Gastrocnemius medialis (tissue), 4 donors: ENCODE results near the gene SEMA3G.

Source experiments
- POLR2A ChIP-seq, 2 donors: fragments of 450-650 bp; IDR thresholded peaks; one replicate each; pipeline ENCODE4 v1.6.1; 2017; ENCODE audit warnings: antibody characterized with exemption in 2 of 2, mild to moderate bottlenecking in 2 of 2, moderate library complexity in 2 of 2
- TF ChIP-seq, protein P1 (sequence below), 5 experiments: fragments of 450-650 bp in 3 of 5; fragments of 200-600 bp in 2 of 5; sonication (generic) in 2 of 5; IDR thresholded peaks in 4 of 5; conservative IDR thresholded peaks in 1 of 5; 1 replicate in 4 of 5; 2 replicates in 1 of 5; pipeline ENCODE4 v1.5.1; 2016 to 2019; ENCODE audit warnings: antibody characterized with exemption in 5 of 5, mild to moderate bottlenecking in 3 of 5, moderate library complexity in 3 of 5

DNA sequence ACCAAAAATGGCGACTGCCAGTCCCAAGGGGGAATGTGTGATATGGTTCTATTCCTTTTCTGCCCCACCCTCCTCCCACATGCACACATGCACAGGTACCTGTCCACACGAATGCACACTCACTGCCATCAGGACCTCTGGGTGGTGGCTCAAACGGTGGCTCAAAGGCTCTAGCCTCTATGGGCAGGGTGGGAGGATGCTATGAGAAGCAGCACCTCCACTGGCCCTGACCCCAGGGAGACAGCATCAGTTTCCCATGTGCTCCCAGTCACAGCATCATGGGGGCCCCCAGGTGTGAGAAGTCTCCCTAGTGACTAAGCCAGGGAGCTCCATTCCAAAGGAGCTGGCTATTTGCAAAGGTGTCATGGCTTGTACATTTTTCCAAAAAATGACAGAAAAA lies 15.9 kb downstream of the SEMA3G start:
- no peak for TF ChIP-seq POLR2A (IDR thresholded peaks at IDR 0.05)
- TF ChIP-seq, protein P1, sequence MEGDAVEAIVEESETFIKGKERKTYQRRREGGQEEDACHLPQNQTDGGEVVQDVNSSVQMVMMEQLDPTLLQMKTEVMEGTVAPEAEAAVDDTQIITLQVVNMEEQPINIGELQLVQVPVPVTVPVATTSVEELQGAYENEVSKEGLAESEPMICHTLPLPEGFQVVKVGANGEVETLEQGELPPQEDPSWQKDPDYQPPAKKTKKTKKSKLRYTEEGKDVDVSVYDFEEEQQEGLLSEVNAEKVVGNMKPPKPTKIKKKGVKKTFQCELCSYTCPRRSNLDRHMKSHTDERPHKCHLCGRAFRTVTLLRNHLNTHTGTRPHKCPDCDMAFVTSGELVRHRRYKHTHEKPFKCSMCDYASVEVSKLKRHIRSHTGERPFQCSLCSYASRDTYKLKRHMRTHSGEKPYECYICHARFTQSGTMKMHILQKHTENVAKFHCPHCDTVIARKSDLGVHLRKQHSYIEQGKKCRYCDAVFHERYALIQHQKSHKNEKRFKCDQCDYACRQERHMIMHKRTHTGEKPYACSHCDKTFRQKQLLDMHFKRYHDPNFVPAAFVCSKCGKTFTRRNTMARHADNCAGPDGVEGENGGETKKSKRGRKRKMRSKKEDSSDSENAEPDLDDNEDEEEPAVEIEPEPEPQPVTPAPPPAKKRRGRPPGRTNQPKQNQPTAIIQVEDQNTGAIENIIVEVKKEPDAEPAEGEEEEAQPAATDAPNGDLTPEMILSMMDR (IDR thresholded peaks at IDR 0.05 in 4 of 5, conservative IDR thresholded peaks at IDR 0.05 in 1 of 5) = no peak
